NCI-H2107 treated with DMSO at 0.1 percent for 48 hours (cell line): ENCODE measurements around the gene SVOP.
"Not testable (repeated sequence)": the region's sequence is repeated elsewhere in the genome, so short reads cannot be mapped to it uniquely, and the experiment has no call there.

ENCODE experiments used
- DNase-seq: peaks from one replicate; lab custom pipeline; 2025; ENCODE audit not compliant: unreplicated experiment; lab: John Stamatoyannopoulos, UW

SVOP gene

DNA sequence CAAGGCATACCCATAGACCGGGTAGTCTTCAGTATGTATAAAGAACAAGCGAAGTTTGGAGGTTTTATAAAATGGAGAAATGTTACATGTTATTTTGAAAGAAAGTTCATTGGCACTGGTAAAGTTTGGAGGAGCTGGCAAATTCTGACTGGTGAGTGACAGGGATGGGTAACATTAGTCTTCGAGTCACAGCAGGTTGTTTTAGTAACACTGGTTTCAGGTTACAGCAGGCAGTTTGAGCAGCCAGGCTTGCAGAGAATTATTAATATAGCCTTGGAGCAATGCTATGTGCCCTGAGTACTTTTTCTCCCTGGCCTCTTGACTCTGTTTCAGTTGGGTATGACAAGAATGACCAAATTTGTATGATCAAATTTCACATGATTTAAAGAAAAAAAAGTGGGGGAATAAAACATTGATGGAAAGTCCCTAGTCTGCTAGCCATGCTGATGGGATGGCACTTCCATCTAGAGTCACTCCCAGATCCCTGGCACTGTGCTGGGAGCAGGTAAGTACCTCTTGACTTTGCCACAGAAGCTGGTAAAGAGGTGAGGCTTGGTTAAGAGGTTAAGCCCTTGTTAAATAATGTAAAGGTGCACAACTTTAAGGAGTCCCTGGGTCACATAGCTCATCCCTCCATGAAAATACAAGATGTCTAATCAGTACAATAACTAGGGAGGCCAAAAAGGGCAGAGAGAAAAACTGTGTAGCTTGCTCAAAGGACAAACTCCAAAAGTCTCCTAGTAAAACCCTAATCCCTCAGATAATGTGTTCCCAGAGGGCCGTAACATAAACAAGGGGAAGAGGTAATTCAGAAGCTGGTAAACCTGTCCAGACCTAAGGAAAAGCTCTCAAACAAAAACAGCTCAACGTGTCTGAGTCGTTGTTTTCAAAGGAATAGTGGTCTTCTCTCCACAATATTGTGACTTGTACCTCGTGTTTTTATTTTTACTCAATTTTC is 12.7 kb upstream of the SVOP start:
- DNase-seq, result peak; percentile 49

DNA sequence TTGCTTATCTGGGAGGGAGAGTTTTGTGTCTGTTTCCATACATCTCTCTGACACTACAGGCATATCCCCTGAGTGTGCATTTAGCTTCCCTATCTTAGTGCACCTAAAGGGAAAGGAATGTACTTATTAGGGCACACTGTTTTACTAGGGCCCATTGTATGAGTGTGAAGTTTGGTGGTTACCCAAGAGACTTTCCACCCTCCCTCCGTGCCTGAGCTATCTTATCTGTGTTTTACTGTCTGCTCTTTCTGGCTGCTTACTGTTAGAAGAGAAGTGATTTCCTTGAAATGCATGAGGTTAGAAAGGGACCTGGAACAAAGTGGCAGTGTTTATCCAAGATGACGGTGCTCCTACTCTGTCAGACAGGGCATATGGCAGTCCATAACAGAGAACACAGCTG is 8.5 kb upstream of the SVOP start:
- DNase-seq, result no peak

DNA sequence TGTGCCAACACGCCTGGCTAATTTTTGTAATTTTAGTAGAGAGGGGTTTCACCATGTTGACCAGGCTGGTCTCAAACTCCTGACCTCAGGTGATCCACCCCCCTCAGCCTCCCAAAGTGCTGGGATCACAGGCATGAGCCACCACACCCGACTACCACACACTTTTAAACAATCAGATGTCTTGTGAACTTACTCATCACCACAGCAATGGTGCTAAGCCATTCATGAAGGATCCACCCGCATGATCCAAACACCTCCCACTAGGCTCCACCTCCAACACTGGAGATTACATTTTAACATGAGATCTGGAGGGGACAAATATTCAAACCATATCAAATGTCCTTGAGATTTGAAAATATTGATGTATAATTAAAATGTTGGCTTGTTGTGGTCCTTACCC is 7.8 kb upstream of the SVOP start:
- DNase-seq, result not testable (repeated sequence)

DNA sequence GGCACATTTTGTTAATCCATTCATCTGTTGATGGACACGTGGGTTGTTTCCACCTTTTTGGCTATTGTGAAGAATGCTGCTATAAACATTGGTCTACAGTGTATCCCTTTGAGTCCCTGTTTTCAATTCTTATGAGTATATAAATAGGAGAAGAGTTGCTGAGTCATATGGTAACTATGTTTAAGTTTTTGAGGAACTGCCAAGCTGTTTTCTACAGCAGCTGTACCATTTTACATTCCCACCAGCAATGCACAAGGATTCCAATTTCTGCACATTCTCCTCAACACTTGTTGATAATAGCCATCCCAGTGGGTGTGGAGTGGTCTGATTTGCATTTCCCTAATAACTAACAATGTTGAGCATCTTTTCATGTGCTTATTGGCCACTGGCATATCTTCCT is 6.9 kb upstream of the SVOP start:
- no peak for DNase-seq

DNA sequence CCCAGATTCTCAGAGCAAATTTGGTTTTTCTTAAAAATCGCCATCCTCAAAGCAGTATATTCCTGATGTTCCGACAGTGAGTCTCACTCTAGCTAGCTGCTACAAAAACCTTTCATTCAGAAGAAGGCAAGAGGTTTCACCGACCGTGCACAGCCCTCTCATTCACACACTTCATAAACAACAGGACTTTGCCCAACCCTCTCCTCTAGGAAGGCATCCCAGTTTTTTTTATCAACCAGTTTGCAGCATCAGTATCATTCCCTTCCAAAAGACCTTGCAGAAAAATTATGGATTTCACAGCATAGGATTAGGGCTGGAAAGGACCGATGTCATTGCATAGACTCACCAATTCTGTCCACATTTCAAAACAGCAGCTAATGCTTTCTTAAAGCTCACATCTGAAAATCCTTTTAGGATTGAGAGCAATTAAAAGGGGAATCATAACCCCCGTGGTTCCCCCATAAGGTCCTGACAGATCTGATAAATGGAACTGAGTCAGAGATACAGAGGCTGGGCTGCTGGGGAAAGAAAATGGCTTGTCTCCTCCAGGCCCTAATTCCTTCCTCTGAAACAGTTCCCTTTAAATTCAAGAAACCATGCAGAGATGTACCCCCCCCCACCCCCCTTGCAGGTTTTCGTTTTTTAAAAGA is 597 bp downstream of the SVOP start:
- DNase-seq, result peak; percentile 40

DNA sequence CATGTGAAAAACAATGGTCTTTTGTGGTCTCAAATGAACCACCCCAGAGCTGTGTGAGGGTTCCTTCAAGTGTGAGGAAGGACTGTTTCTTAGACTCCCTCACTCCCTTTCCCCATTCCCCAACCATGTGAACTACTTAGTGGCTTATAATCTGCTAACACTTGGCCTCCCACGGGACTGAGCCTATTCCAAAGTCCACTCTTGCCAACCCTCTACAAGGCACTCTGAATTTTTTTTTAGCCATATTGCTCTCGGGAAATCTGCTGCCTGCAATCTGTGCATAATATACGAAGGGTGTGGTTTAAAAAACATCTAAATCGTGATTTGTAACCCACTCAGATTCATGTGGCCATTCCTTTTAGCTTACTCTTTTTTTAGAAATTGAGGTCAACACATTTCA is 2.6 kb downstream of the SVOP start:
- no peak for DNase-seq

DNA sequence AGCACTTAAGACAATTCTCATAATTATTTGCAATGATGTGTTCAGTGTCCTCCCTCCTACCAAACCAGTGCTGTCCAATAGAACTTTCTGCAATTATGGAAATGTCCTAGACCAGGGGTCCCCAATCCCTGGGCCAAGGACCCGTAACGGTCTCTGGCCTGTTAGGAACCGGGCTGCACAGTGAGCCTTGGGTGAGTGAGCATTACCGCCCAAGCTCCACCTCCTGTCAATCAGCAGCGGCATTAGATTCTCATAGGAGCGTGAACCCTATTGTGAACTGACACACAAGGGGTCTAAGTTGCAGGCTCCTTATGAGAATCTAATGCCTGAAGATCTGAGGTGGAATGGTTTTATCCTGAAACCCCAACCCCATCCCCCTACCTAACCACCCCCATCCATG is 3.9 kb downstream of the SVOP start:
- no peak for DNase-seq

DNA sequence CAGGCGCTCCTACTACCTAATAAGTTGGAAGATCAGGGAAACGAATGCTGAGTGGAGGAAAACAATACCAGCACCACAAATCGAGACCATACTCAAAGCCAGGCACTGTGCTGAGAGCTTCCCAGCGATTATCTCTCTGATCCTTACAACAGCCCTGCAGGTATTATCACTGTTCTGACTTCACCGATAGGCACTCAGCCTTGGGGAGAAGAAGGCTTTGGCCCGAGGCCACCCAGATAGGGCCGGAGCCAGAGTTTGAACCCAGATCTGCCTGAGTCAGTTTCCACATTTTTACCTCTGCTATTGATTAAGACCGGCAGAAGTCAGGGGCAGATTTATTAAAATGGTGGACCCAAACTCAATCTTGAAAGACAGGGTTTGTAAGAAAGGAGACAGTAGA is 4.9 kb downstream of the SVOP start:
- no peak for DNase-seq

DNA sequence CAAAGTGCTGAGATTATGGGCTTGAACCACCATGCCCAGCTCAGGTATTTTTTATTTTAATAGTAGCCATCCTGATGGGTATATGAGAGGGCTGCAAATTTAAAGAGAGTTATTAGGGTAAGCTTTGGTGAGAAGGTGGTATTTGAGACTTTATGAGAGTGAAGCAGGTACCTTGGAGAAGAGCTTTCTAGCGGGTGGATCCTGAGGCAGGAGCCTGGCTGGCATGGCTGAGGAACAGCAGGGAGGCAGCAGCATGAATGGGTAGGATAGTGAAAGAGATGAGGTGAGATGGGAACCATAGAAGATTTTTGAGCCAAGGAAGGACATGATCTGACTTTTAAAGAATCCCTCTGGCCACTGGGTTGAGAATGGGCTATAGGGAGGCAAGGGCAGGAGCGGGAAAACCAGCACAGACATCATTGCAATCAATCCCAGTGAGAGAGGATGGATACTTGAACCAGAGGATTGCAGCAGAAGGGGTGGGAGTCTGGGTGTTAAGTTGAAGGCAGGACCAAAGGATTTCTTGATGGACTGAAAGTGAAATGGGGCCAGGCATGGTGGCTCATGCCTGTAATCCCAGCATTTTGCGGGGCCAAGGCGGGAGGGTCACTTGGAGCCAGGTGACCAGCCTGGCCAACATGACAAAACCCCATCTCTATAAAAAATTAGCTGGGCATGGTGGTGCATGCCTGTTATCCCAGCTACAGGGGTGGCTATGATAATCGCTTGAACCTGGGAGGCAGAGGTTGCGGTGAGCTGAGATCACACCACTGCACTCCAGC is 5.7 kb downstream of the SVOP start:
- DNase-seq, result no peak

DNA sequence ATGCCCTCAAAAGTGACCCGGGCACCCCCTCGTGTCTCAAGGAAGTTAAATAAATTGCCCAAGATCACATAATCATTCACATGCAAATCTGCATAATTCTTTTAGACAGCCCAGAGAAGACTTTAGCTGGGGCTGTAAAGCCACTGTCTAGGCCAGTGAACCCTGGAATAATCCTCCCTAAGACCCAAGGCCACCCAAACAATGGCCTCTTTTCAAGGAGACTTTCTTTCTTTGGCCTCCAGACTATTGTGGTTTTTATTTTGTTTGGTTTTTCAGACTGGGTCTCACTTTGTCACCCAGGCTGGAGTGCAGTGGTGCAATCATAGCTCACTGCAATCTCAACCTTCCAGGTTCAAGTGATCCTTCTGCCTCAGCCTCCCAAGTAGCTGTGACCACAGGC is 10.6 kb downstream of the SVOP start:
- no peak for DNase-seq

DNA sequence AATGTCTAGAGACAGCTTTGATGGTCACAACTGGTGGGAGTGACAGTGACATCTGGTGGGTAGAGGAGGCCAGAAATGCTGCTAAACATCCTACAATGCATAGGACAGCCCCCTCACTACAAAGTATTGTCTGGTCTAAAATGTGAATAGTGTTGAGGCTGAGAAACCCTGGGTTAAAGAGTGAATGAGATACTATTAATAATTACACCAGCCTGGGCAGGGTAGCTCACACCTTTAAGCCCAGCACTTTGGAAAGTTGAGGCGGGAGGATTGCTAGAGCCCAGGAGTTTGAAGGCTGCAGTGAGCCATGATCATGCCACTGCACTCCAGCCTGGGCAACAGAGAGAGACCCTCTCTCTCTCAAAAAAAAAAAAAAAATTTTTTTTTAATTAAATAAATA is 11.1 kb downstream of the SVOP start:
- DNase-seq, result no peak

DNA sequence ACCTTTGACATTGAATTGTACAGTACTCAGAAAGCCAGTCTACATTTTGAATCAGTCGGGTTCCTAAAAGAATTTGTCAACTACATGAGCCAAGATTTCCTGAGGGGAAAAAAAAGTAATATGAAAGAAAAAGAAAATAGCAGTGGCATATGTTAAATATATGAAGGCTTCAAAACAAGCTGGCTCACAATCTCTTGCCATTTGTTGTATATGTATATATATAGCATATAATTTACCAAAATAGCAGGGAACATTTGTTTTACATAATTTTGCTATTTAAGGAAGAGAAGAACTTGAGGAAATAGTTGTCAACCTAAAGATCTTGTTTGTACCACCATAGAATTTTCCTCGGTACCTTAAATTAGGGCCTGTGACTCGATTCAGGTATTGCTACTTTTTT is 16.9 kb downstream of the SVOP start:
- no peak for DNase-seq

DNA sequence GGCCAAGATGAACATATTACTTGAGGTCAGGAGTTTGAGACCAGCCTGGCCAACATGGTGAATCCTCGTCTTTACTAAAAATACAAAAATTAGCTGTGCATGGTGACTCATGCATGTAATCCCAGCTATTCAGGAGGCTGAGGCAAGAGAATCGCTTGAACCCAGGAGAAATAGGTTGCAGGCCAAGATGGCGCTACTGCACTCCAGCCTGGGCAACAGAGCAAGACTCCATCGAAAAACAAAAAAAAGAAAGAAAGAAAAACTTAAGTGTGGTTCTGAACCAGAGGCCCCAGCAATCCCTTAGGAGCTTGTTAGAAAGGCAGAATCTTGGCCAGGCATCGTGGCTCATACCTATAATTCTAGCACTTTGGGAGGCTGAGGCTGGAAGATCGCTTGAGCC is 24.5 kb downstream of the SVOP start:
- DNase-seq, result no peak

DNA sequence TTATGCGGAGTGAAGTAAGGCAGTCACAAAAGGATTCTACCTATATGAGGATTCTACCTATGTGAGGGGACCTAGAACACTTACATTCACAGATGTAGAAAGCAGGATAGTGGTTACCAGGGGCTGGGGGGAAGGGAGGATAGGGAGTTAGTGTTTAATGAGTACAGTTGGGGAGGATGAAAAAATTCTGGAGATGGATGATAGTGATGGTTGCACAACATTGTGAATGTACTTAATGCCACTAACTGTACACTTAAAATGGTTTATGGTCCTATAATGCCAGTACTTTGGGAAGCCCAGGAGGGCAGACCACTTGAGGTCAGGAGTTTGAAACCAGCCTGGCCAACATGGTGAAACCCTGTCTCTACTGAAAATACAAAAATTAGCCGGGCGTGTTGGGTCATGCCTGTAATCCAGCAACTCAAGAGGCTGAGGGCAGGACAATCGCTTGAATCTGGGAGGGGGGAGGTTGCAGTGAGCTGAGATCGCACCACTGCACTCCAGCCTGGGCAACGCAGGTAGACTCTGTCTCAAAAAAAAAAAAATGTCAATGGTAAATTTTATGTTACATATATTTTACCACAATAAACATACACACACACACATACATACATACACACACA is 25.4 kb downstream of the SVOP start:
- DNase-seq, result no peak

DNA sequence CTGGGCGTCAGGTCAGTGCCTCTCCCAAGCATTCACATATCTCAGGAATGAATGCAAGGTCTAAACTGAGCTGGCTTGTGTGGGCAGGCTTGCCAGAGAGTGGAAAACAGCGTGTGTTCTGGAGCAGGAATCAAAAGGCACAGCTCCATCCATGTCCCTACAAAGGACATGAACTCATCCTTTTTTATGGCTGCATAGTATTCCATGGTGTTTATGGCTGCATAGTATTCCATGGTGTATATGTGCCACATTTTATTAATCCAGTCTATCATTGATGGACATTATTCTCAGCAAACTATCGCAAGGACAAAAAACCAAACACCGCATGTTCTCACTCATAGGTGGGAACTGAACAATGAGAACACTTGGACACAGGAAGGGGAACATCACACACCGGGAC is 30.8 kb downstream of the SVOP start:
- not testable (repeated sequence) for DNase-seq

DNA sequence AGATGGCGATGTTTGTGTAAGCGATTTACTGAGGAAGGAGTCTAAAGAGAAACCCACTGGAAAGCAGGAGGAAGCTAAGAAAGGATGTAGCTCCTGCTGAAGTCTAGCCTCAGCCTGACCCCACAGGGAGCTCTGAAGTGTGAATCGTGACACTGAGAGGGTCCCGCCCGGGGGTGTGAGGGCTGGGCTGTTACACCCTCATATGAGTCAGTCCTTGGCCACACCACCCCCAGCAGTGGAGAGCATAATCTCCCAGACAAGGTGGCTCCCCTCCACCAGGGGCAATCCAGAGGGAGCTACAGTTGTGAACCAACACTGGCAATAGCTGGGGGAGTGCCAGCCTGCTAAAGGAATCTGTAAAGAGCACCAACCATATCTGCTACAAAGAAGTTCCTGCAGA is 31.5 kb downstream of the SVOP start:
- no peak for DNase-seq

DNA sequence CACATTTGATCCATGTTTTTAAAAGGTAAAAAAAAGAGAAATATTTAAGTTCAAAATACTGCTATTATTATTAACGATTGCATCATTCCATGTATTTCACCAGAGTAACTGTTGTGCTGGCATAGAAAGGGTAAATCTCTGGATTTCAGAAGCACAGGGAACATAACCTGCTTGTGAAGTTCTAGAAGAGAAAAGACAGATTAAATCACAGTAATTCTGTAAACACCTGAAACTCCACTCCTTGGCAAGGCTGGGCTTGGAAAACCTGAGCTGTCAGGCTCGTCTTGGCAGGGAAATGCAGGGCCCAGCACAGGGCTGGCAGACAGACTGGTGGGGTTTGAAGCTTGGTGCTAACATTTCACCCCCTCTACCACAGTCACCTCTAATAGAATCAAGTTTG is 35.1 kb downstream of the SVOP start:
- no peak for DNase-seq

DNA sequence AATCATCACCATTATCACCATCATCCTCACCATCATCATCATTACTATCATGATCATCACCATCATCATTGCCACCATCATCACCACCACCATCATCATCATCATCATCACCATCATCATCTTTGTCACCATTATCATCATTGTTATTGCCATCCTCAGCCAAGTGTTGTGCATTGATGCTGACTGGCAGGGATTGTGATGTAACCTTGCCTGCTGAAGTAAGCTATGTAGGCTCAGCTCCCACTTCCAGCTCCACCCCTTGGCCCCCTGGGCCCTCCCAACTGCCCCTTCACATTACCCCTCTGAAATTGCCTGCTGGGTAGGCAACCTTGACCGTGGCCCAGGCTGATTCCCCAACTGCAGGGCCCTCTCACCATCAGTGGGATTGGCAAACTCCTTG is 37.6 kb downstream of the SVOP start:
- DNase-seq, result no peak

DNA sequence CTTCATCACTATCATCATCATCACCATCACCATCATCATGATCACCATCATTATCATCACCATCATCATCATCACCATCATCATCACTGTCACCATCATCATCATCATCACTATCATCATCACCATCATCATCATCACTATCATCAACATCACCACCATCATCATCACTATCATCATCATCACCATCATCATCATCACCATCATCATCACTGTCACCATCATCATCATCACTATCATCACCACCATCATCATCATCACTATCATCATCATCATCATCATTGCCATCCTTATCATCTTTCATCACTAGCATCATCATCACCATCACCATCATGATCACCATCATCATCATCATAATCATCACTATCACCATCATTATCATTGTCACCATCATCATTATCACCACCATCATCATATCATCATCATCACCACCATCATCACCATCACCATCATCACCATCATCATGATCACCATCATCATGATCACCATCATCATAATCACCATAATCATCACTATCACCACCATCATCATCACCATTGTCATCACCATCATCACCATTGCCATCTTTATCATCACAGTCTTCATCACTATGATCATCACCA is 38.1 kb downstream of the SVOP start:
- DNase-seq, result no peak

DNA sequence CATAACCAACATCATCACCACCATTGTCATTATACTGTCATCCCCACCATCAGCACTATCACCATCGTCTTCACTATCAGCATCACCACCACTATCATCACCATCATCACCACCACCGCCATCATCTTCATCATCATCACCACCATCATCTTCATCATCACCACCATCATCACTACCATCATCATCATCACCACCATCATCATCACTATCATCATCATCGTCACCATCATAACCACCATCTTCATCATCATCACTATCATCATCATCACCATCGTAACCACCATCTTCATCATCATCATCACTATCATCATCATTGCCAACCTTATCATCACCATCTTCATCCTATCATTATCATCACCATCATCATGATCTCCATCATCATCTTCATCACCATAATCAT is 39.0 kb downstream of the SVOP start:
- no peak for DNase-seq
